IPS-NIHi7 (cell line): ENCODE results near the gene RPUSD1.
"Not testable (repeated sequence)": the region's sequence is repeated elsewhere in the genome, so short reads cannot be mapped to it uniquely, and the experiment has no call there.

Experiments
- DNase-seq: peaks from one replicate; pipeline ENCODE4 v3.0.0; 2012; ENCODE audit warnings: mixed read lengths; ENCODE audit errors: extremely low spot score

RPUSD1 gene, protein sequence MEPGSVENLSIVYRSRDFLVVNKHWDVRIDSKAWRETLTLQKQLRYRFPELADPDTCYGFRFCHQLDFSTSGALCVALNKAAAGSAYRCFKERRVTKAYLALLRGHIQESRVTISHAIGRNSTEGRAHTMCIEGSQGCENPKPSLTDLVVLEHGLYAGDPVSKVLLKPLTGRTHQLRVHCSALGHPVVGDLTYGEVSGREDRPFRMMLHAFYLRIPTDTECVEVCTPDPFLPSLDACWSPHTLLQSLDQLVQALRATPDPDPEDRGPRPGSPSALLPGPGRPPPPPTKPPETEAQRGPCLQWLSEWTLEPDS

DNA sequence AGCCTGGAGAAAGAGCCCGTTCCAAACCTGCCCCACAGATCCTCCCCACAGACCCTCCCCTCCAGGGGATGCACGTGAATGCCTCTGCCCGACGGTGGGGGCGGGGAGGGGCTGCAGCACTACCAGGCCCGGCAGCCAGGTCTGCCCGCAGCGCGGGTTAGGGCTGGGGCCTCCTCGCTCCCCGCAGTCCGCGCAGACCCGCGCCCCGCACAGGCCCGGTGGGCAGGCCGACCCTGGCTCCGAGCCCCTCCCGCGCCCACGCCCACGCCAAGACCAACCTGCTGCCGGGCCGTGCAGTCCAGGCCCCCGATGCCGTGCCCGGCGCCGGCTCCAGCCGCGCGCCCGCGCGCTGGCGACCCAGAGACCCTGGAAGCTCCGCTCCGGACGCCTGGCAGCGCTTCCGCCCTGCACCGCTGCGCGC, at the start of gene RPUSD1:
Gene RPUSD1 (minus strand): TSS at position 404 of the 421 bp plus-strand sequence. CDS start 644 bp downstream, outside the sequence.
- peak; percentile 42 for DNase-seq

DNA sequence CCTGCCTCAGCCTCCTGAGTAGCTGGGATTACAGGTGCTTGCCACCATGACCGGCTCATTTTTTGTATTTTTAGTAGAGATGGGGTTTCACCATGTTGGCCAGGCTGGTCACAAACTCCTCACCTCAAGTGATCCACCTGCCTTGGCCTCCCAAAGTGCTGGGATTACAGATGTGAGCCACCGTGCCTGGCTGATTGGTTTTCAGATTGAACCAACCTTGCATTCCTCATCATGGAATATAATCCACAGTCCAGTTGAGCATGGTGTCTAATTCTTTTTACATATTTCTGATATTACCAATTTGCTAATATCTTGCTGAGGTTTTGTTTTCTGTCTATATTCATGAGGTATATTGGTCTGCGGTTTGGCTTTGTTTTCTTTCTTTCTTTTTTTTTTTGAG, 48.6 kb upstream of the RPUSD1 start:
- DNase-seq, result not testable (repeated sequence)

DNA sequence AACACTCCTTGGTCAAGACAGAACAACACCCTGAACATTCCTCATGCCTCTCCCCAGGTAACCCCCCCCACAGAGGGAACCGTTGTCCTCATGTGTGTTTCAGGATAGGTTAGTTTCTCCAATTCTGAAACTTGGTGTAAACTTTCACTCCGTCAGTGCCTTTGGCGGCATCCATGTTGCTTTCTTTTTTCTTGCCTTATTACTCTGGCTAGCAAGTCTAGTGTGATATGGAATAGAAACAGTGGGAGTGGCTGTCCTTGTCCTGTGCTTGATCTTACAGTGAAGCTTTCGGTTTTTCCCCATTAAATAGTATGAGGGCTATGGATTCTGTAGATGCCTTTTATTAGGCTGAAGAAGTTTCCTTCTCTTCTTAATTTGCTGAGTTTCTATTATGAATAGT, 48.0 kb upstream of the RPUSD1 start:
- DNase-seq, result no peak

DNA sequence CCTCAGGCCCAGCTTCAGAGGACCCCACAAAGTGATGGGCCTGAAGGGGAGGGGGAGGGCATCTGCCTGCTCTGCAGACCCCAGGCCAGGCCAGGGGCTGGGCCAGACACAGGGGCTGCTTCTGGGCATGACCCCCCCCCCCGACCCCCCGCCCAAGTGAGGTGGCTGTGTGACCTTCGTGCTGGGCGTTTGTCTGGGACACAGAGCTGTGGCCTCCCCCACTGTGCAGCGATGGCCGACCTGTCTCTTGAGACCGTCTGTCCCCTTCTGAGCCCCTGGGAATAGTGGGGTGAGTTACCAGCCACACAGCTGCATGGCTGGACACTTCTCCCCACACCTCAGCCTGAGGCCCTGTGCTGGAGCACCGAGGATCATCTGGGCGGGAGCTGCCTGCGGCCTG, 47.2 kb upstream of the RPUSD1 start:
- DNase-seq, result no peak

DNA sequence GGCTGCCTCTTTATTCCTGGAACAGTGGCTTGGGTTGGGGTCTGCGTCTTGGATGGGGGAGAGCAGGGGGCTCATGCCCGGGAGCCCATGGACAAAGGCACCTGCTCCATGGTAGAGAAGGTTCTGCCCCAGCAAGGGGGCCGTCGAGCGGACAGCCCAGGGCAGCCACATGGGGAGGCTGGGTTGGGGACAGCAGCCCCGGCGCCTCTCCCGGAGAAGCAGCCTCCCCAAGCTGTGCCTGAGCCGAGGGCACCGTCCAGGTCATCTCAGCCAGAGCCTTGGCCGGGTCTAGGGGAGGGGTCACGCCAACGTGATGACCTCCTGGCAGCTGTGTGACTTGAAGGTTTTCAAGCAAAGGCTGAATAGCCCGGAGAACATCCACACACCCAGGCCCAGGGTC, 45.2 kb upstream of the RPUSD1 start:
- DNase-seq, result no peak

DNA sequence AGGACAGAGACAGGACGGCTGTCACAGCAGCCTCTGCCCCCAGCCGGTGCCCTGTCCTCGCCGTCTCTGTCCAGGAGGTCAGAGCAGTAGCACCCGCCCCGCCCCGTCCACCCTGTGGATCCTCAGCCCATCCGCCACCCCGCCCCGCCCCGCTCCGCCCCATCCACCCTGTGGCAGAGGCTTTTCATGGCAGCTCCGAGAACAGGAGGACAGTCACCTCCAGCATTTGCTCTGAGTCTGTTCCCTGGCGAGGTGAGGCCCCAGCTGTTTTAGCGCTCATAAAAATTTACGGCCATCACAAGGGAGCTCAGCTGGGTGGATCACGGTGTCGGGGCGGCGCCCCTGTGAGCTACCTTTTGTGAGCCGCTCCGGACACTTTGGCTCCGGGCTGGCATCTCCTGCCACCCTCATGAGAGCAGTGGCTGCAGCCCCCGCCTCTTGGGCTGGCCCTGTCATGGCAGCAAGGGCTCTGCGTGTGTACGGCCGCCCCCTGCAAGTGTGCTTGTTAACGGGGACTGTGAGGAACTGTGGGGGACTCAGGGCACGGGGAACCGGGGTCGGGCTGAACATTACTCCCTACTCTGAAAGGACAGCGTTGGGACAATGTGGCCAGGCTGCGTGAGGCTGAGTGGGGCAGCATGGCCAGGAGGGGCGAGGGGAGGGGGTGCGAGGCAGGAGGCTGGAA, 44.6 kb upstream of the RPUSD1 start:
- no peak for DNase-seq

DNA sequence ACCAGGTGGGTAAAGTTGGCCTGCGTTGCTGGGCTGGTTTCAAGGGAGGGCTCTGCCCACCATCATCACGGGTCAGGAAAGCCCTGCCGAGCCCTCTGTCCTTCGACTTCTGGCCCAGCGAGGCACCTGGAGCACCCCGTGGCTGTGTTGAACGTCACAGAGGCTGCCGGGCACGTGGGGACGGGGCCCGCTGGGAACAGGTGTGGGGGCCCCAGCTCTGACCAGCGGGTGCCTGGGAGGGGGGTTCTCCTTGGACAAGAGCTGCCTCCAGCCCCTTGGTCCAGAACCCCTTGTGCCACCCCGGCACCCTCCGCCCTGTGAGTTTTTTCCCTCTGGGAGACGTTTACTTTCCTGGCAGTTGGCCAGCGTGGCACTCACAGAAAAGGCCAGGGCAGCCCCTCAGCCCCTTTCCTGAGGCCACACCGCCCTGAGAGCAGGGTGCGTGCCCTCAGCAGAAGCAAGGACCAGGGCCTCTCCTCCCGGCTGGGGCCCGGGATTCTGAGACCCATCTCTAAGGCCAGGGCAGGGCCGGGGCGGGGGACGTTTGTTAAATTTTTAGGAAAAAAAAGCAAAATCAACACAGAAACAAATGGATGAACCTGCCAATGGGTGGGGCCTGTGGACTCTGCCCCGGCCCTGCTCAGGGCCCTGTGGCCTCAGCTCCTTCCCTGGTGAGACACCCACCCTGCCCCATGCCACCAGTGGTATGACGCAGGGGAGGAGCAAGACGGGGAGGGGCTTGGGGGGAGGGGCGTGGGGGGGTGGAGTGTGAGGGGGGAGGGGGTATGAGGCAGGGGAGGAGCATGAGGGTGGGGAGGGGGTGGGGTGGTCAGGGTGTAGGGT, 43.6 kb upstream of the RPUSD1 start:
- DNase-seq, result no peak

DNA sequence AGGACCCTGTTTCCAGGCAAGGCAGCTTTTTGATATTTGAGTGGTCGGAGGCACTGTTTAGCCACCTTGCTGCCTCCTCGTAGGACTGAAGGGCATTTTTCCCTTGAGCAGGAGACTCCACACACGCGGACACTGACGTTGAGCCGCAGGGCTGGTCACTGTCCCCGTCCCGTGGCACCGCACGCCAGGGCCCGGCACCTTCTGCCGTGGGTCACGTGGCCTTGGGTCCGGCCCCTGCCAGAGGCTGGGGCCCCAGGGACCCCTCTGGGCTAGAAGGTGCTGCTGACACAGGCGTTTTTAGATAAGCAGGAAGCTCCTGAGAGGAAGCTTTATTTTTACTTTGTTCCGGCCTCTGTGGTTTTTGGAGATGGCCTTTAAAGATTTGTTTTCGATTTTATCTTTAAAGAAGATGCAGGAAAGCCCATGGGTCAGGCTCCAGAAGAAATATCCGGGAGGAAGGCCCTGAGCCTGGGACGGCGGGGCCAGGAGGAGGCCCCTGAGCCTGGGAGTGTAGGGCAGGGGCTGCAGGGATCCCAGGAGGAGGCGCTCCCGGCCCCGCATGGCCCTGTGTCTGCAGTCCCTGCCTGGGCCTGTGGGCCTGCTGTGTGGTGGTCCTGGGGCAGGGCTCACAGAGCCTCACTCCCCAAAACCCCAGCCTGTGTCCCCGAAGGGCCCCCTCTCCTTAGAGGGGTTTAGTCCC, 42.8 kb upstream of the RPUSD1 start:
- peak; percentile 53 for DNase-seq

DNA sequence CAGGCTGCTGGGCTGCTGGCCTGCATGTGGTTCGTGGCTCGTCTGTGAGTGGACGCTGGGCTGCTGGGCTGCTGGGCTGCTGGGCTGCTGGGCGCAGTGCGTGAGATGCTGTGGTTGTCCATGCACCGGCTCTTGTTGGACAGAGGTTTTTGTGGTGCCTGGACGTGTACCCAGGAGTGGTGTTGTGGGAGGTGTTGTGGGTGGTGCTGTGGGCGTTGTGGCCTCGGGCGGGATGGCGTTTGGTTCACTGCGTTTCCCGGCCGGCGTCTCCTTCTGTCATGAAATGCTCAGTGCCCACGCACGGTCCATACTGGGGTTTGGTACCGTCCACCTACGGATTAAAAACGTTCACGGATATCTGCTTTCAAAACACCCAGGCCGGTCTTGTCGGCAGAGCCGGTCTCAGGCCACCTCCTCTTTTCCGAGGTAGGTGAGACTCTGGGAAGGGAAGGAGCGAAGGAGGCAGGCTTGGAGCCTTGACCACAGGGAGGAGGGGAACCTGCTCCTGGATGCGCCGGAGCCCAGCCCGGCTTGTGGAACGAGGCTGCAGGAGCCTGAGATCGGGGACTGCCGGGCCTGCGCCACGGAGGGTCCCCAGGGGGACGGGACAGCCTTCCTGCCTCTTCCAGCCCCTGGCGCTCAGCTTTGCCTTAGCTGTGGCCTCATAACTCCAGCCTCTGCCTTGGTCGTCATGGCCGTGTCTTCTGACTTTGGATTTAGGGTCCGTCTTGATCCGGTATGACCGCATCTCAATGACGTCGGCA, 42.1 kb upstream of the RPUSD1 start:
- DNase-seq, result no peak

DNA sequence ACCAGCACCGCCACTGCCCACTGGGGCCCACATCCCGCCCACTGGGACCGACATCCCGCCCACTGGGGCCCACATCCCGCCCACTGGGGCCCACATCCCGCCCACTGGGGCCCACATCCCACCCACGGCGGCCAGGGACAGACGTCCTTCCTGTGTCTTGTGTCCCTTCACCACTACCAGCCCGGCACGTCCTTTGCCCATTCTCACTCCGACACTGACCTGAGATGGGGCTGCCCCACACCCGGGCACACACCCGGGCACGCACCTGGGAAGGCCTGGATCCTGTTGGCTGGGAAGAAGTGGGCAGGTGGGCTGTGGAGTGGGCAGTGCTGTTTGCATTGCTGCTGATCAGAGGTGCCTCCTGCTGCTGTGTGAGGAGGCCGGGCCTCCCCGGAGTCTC, 40.7 kb upstream of the RPUSD1 start:
- DNase-seq, result no peak

DNA sequence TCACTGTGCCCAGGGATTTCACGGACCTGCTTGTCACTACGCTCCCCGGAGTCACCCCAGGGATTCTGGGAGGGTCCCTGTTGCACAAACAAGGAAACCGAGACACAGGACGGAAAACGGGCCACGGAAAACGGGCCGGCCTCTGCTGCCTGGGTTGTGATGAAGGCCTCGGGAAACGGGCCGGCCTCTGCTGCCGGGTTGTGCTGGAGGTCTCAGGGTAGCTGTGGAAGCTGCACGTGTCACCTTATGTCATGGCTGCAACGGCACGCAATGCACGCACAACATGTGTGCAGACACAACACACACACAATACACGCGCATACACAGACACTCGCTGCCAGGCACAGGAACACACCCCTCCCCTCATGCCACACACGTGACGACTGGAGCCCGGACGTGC, 39.3 kb upstream of the RPUSD1 start:
- DNase-seq, result no peak

DNA sequence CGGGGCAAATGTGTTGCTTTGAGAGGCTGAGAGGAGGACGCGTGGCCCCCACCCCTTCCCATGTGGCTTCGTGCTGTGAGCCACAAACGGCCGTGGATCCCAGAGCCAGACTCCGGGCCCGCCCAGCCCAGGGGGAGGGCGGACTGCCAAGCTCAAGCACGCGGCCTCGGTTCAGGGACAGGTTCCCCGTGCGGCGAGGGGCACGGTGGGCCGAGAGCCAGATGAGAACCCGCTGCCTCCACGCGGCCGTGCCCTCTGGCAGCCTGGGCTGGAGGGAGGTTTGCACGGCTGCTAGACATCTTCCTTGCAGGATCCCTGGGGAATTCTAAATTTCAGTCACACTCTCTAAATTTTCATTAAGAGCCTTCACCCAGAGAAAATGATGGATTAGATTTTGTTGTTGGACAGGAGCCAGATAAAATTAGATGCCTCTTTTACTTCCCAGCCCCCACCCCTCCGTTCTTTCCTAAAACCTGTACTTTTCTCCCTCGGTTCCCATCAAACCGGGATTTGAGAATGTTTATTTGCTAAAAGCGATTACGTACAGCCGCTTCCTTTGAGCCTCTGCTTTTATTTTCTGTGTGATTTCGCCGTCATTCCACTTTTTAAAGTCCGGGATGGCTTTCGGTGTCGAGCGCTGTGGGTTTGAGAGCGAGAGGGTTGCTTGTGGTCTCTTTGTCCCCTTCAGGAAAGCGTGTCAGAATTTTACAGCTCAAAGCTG, 37.3 kb upstream of the RPUSD1 start:
- DNase-seq, result no peak

DNA sequence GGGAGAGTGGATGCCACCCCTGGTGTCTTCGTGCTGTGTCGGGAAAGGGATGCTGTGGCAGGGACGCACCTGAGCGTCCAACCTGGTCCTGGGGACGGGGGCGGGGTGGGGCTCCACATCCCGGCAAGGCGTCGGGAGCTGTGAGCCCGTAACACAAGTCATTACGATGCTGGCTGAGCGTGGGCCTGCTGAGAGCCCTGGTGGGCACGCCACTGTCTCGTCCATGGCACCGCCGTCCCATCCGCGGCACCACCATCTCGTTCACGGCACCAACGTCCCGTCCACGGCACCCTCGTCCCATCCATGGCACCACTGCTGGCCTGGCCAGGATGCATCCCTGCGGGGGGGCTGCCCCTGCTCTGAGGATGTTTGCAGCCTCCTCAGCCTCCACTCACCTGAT, 36.4 kb upstream of the RPUSD1 start:
- no peak for DNase-seq

DNA sequence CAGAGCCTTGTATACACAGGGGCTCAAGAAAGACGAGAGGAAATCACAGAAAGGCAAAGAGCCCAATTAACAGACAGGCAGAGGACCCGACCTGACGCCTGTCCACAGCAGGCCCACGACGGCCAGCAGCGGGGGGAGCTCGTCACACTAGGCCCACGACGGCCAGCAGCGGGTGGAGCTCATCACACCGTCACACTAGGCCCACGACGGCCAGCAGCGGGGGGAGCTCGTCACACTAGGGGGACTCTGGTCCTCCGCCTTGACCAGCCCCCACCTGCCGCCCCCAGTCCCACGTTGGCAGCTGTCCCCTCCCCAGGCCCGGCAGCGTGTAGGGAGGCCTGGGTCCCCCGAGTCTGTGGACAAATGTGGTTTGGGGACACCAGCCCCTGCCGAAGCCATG, 36.0 kb upstream of the RPUSD1 start:
- DNase-seq, result no peak

DNA sequence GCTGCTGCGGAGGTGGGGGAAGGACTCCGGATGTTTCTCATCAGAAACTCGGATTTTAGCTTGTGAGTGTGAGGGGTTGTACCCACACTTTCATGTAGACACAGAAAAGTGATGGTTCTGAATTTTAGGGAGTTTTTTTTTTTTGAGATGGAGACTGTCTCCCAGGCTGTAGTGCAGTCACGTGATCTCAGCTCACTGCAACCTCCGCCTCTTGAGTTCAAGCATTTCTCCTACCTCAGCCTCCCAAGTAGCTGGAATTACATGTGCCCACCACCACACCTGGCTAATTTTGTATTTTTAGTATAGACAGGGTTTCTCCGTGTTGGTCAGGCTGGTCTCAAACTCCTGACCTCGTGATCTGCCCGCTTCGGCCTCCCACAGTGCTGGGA, 34.7 kb upstream of the RPUSD1 start:
- no peak for DNase-seq

DNA sequence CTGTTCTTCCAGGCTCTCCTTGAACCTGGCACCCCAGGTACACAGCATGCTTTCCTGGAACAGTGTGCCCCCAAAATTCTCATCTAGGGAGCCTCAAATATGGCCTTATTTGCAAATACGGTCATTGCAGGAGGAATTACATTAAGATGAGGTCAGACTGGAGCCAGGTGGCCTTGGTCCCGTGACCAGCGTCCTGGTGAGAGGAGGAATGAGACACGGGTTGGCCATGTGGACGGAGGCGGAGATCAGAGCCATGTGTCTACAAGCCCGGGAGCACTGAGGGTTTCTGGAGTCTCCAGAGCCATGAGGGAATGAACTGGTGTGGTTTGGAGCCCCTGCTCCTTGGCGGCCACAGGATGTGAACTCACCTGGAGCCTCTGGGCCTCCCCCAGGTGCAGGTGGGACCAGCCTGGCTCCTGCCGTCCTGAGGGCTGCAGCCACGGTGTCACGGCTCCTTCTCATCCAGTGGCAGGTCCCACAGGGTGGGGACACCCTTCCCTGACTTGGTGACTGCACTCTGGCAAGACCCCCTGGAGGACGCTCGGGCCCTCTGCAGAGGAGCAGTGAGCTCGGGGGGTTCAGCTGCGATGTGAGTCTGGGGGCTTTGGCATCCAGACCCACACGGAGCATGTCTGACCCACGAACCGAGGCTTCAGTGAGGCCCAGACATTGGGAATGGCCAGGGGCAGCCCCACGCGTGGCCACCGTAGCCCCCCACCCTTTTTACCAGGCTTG, 34.2 kb upstream of the RPUSD1 start:
- no peak for DNase-seq

DNA sequence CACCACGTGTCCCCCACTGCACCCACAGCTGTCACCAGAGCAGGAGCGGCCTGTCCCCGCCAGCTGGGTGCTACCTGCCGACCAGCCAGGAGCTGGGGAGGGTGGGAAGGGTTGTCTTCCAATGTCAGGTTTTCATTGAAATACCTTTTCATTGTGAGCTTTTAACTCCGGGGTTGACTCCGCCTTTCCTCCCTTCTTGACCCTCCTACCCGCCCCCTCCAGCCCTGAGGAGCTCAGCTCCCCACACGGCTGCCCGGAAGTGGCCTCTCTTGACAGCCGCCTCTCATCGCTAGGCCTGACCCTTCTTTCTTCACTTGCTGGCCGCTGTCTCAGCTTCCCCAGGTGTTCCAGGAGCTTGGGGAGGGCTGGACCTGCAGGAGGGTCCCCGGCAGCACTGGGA, 33.6 kb upstream of the RPUSD1 start:
- DNase-seq, result peak; percentile 56

DNA sequence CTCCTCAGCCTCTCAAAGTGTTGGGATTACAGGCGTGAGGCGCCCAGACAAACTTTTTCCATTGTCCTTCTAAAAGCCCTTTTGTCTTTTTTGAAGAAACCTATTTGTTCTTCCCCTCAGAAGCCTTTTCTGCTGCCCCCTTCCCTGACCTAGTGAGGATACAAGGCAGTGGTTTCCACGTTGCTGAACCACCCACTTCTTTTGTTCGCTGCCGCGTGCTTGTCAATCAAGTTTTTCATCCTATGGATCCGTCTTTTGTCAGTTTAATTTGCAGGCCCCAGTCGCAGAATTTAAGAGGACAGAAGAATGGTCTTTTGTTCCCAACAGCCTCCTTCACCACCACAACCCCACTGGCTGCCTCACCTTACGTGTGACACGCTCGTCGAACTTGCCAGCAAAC, 32.6 kb upstream of the RPUSD1 start:
- DNase-seq, result no peak

DNA sequence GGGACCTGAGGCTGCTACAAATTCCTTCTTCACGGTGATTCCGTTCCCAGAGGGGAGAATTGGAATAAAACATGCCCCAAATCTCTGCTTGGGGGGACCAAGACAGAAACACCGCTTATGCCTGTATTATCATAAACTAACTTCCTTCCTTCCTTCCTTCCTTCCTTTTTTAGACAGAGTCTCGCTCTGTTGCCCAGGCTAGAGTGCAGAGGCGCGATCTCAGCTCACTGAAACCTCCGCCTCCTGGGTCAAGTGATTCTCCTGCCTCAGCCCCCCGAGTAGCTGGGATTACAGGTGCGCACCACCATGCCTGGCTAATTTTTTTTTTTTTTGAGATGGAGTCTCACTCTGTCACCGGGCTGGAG, 31.8 kb upstream of the RPUSD1 start:
- DNase-seq, result not testable (repeated sequence)
